Activated gamma-delta T cell treated with Interleukin-2 at 50 U/mL for 16 hours (primary cell): ENCODE data around the gene NEK2.
A peak's percentile ranks its signal among the peaks of the same experiment; 100 is the strongest.
"Not testable (repeated sequence)": the region's sequence is repeated elsewhere in the genome, so short reads cannot be mapped to it uniquely, and the experiment has no call there.

Experiments
- DNase-seq: peaks from one replicate; pipeline ENCODE4 v3.0.0-alpha.2; 2020

The NEK2 gene

GRCh38 chr1:211648336-211648735 lies 27.1 kb downstream of the NEK2 start:
- DNase-seq: no peak

- no peak for DNase-seq
These were observed 27.7 kb downstream of the NEK2 start for GRCh38 chr1:211647711-211648121.

GRCh38 chr1:211646566-211646965 lies 28.9 kb downstream of the NEK2 start:
- no peak for DNase-seq

- not testable (repeated sequence) for DNase-seq
These were observed 29.8 kb downstream of the NEK2 start for GRCh38 chr1:211645601-211646000.

GRCh38 chr1:211644653-211645052 lies 30.8 kb downstream of the NEK2 start:
- no peak for DNase-seq

GRCh38 chr1:211643324-211644212 lies 31.9 kb downstream of the NEK2 start:
- DNase-seq: peak; percentile 14

GRCh38 chr1:211642870-211643269 lies 32.6 kb downstream of the NEK2 start:
- DNase-seq: no peak

- DNase-seq: no peak
These were observed 33.5 kb downstream of the NEK2 start for GRCh38 chr1:211641942-211642341.

- DNase-seq: no peak
These were observed 34.2 kb downstream of the NEK2 start for GRCh38 chr1:211641044-211641800.

- no peak for DNase-seq
These were observed 35.2 kb downstream of the NEK2 start for GRCh38 chr1:211640301-211640630.

- no peak for DNase-seq
These were observed 35.7 kb downstream of the NEK2 start for GRCh38 chr1:211639475-211640300.

- DNase-seq: no peak
These were observed 36.7 kb downstream of the NEK2 start for GRCh38 chr1:211638689-211639101.

GRCh38 chr1:211638246-211638645 lies 37.2 kb downstream of the NEK2 start:
- no peak for DNase-seq

- DNase-seq: no peak
These were observed 38.4 kb downstream of the NEK2 start for GRCh38 chr1:211637066-211637465.

- not testable (repeated sequence) for DNase-seq
These were observed 38.8 kb downstream of the NEK2 start for GRCh38 chr1:211636575-211637029.

- DNase-seq: no peak
These were observed 39.7 kb downstream of the NEK2 start for GRCh38 chr1:211635597-211636205.

GRCh38 chr1:211634931-211635330 lies 40.5 kb downstream of the NEK2 start:
- no peak for DNase-seq

GRCh38 chr1:211634461-211634860 lies 41.0 kb downstream of the NEK2 start:
- DNase-seq: no peak

- DNase-seq: no peak
These were observed 41.9 kb downstream of the NEK2 start for GRCh38 chr1:211633524-211633846.

GRCh38 chr1:211632808-211633523 lies 42.5 kb downstream of the NEK2 start:
- DNase-seq: no peak

- no peak for DNase-seq
These were observed 43.2 kb downstream of the NEK2 start for GRCh38 chr1:211632117-211632807.

GRCh38 chr1:211631168-211631567 lies 44.3 kb downstream of the NEK2 start:
- DNase-seq: no peak
